Renal cortex interstitium (tissue), 11 donors: ENCODE measurements around the gene TKT. TPM values are rescaled to one million over a fixed set of nuclear protein-coding genes. Genes with fewer than 3 reads are reported as not detected.

ENCODE experiments used
- DNase-seq, 11 donors: peaks; one replicate each; pipeline ENCODE4 v3.0.0-alpha.2; 2013; ENCODE audit warnings: low read depth in 9 of 11, low spot score in 4 of 11; ENCODE audit errors: extremely low read depth in 1 of 11
- polyA plus RNA-seq, 3 donors: library from polyadenylated mRNA; unstranded; fragments of 120-200 nt; gene quantifications; one replicate each; pipeline ENCODE4 v1.2.1, GENCODE V29; 2013; ENCODE audit not compliant: insufficient read length in 3 of 3

The TKT gene
- polyA plus RNA-seq, 3 donors, result 94.9 to 131 (median 113) TPM

DNA sequence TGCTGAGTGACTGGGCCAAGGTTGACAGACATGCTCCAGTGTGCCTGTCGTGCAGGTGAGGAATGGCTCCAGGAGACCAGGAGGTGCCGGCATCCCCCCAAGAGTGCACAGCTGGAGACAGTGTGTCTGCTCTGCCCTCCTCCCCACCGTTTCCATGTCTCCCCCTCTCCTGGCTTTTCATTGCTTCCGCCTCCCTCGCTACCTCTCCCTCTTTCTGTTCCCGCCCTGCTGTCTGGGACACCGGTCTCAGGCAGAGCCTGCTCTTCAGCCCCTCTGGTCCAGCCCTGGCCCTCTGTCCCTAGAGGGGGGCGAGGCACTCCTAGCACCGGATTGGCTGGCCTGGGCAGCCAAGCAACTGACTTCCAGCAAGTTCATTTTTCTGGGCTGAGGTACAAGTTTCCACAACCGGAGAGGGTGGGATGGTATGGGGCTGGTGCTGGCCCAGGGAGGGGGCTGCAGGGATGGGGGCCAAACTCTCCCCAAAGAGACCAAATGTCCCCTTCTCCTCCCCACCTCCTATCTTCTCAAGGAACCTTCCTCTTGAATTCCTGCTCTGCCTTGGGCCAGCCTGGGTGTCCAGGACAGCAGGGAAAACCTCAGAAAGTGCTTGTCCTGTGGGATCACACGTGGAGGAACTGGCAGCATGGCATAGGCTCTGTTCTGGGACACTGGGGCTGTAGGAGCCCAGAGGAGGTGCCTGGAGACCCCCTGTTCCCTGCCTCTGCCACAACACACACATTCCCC is 62.2 kb downstream of the TKT start:
- DNase-seq, result peak in 3 of 11 donors; percentile 28 to 34 (median 33)

DNA sequence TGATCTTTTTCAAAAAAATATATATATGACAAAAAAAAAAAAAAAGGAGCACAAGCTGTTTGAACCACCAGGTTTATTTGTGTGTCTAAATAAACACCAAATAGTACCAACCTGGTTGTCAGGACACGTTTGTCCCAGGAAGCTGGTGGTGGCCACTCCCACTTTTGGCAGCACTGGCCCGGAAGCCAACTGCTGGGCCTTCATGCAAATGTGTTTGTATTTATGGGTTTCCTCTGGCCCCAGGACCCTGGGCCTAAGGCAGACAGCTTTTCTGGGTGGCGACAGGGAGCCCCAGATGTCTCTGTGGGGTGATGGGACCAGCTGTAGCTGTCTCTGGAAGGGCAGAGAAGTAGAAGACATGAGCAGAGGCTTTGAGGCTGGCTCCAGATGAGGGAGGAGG is 63.2 kb downstream of the TKT start:
- DNase-seq, result no peak

DNA sequence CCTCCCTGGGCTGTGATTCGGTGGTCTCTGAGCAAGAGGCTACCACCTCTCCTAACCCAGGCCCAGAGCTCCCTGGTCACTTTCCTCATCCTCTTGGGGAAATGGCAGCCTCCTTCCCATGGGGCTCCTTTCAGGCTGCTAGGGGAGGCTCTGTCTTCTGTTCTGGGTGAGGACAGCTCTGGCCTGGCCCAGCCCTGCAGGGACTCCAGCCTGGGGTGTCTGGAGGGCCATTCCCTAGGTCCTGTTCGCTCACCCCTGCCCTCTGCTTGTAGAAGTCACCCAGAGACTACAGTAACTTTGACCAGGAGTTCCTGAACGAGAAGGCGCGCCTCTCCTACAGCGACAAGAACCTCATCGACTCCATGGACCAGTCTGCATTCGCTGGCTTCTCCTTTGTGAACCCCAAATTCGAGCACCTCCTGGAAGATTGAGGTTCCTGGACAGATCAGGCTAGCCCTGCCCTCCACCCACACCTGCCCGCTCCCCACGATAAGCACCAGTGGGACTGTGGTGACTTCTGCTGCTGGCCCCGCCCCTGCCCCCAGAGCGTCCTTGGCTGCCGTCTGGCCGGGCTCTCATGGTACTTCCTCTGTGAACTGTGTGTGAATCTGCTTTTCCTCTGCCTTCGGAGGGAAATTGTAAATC is 63.9 kb downstream of the TKT start:
- DNase-seq, result no peak

DNA sequence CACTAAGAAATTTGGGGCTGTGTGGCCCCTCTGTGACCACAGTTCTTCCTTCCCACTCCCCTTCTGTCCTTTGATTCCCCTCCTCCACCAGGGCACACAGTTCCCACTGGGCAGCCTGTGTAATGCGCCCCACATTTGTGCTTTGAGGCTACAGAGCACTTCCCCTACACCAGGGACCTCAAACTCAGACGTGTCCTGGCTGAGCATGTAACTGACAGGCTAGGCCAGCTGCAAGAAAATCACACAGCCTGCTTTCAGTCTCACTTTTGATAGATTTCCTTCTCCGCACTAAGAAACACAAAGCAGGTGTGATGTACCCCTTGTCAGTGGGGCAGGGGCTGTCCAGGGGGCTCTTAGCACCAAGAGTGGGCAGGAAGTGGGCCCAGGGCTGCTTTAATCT is 65.2 kb downstream of the TKT start:
- no peak for DNase-seq

DNA sequence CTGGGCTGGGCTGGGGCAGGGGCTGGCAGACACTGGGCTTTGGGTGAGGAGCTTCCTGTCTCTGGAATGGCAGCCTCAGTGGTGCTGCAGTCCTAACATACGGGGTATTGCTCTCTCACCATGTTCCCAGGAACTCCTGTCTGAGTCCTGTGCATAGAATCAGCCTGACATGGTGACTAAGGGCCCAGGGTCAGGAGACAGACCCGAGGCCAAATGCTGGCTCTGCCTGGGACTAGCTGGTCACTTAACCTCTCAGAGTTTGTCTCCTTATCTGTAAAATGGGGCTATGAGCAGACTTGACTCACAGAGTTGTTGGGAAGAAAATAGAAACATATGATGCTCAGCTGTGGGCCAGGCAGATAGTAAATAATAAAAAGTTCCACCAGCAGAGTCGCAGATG is 66.5 kb downstream of the TKT start:
- no peak for DNase-seq

DNA sequence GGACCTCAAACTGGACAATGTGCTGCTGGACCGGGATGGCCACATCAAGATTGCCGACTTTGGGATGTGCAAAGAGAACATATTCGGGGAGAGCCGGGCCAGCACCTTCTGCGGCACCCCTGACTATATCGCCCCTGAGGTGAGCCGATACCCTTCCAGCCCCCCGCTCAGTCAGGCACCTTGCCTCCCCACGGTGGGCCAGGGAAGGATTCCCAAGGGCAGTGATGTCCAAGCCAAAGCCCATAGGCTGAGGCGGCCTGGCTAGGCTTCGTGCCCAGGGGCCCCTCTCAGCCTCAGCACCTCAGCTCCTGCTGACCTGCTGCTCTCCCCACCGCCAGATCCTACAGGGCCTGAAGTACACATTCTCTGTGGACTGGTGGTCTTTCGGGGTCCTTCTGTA is 67.1 kb downstream of the TKT start:
- DNase-seq, result no peak

DNA sequence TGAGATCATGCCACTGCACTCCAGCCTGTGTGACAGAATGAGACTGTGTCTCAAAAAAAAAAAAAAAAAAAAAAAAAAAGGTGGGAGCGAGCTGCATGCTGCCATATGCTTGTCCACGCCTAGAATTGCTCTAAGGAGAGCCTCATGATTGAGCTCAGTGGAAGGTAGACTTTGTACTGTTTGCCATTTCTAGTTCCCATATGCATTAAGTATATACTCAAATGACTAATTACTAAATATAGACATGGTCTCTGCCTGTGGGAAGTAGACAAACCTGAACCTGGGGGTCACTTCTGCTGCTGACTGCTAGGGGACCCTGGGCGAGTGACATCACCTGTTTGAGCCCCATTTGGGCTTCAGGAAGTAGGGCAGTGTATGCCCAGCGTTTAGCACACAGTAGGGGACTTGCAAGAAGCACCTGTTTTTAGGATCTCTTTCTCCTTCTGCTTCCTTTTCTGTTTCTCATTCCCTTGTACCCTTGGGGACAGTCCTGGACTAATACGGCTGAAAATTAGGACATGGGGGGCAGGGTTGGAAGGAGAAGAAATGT is 67.6 kb downstream of the TKT start:
- no peak for DNase-seq

DNA sequence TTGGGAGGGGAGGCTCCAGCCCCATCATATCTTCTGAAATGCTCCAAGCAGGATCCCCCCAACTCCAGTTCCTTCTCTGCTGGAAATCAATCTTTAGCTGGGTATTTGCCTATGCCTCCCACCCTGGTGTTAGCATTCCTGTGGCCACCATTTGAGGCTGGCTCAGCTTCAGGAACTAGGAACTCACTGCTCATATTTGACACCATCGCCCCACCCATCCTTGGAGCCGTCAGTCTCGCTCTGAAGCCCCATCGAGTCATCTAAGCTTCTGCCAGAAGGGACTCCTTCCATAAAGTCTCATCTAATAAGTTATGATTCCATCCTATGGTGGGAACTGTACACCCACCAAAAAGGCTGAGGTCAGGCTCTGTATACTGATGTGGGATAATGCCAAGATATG is 68.4 kb downstream of the TKT start:
- DNase-seq, result no peak

DNA sequence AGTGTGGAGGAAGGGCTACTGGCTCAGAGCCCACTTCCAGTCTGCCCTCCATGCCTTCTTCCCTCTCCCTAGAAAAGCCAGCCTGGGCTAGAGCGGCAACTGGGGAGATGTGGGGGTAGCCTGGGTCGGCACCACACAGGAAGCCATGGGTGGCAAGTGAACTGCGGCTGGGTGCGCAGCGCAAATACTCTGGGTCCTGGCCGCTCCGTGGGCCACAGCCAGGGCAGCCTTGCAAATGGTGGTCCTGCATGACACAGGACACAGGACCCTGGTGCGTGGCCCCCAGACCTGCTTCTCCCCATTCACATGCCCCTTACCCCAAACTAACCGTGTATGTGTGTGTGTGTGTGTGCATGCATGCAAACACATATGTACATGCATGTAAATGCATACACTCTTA is 69.1 kb downstream of the TKT start:
- DNase-seq, result no peak

DNA sequence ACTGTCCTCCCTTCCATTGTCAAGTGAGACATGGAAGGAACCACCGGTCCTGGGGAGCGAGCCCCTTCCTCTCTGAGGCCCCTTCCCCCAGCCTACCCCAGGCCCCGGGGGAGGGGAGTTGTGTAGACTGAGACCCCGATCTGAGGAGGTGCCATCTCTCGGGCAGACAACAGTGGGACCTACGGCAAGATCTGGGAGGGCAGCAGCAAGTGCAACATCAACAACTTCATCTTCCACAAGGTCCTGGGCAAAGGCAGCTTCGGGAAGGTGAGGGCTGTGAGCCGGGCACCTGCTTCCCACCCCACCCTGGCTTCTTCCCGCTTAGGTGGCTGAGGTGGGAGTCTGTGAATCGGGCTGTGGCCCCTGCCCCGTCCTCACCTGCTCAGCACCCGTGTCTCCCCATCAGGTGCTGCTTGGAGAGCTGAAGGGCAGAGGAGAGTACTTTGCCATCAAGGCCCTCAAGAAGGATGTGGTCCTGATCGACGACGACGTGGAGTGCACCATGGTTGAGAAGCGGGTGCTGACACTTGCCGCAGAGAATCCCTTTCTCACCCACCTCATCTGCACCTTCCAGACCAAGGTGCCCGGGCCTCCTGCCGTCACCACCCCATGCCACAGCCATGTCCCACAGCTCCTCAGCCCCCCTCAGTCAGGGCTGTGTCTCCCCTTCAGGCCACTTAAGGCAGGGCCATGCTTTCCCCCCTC is 69.9 kb downstream of the TKT start:
- DNase-seq, result no peak

DNA sequence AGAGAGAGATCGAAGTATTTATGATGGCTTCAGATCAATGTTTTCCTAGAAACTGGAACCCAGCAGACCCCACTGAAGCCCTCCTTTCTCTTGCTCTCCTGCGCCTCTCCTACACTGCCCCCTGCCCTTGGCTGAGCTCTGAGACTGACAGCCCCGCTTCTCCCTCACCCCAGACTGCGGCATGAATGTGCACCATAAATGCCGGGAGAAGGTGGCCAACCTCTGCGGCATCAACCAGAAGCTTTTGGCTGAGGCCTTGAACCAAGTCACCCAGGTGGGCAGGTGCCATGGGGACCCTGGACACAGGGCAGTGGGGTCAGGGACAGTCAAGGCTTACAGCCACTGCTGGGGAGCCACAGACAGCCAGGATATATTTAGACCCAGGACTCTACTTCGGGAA is 71.1 kb downstream of the TKT start:
- DNase-seq, result no peak

DNA sequence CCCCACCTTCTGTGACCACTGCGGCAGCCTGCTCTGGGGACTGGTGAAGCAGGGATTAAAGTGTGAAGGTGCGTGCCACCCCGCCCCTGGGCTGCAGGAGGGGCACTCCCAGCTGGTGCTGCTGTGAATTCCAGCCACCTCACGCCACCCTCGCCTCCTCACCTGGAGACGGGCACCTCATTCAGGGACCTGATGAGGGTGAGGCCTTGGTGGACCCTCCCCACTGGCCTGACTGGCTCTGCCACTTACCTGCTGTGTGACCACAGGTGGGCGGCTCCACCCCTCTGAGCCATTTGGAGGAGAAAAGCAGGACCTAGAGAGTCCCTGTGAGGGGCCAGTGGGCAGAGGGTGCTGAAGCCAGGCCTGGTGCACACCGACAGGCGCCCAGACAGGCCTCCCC is 72.3 kb downstream of the TKT start:
- no peak for DNase-seq

DNA sequence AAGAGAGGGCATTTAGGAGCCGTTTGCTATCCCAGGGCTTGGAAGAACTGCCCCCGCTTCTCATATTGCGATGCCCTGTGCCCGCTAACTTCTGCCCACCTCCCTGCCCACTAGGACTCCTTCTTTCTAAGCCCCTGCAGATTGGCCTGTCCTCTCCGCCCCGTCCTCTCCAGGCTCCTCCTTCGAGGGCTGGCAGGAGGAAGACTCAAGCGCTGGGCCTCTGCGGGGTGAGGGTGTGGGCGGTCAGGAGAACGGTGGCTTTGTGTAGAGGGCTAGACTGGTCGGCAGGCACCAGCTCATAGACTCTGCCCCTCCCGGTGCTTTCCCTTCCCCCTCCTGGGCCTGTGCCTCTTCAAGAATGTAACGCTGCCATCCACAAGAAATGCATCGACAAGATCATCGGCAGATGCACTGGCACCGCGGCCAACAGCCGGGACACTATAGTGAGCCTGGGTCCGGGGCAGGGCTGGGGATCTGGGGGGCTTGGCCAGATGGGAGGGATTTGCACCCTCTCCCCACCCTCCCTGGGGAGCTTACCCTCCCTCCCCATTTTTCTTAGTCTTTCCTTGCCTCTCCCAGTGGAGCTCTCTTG is 73.0 kb downstream of the TKT start:
- no peak for DNase-seq

DNA sequence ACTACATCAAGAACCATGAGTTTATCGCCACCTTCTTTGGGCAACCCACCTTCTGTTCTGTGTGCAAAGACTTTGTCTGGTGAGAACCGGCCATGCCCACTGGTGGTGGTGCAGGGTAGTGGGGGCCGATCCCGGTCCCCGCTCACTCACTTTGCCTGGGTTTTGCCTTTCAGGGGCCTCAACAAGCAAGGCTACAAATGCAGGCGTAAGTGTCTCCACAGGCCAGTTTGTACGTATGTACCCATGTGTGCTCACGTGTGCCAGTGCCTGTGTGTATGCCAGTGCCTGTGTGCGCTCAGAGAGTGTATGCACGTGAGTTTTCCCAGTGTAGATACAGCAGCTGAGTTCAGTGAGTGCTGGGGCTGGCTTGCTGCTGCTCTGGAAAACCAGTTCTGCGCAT is 74.3 kb downstream of the TKT start:
- no peak for DNase-seq

DNA sequence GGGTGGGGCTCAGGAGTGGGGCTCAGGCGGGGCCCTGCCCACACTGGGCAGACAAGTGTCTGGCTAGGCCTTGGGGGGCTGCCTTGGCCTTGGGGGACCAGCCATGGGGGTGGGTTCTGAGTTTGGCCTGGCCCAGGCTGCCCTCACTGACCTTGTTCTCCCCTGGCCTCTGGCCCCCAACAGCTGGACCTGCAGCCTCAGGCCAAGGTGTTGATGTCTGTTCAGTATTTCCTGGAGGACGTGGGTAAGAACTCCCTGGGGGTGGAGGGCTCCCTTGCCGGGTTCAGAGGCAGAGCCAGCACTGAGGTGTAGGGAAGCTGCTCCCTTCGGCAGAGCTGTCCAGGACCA is 74.8 kb downstream of the TKT start:
- no peak for DNase-seq

DNA sequence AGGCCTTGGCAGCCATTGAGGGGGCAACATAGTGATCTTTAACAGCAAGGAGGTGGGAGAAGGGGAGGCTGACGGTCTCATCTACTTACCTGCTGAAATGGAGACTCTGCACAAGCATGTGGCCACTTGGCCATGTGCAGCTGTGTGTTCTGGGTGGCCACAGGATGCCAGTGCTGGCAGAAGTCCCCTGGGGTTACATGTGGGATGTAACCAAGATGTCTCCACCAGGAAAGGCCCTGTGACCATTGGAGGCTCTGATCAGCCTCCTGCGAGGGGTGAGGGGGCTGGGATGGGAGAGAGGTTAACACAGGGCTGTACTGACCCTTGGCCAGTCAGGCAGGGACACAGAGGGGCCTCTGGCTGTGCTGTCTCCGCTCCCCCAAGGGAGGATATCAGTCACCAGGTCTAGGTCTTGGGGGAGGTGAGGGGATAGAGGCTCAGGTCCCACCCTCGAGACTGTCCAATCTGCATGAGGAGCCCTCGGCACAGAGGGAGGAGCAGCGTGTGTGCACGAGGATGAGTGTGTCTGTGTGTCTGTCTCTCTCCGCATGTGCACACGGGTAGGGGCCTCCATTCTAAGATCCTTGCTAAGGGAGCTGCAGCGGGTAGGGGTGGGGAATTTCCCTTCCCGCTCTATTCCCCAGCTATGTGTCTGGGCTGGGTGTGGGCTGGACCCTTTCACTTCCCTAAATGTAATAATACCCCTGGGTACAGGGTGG is 75.4 kb downstream of the TKT start:
- DNase-seq, result no peak

DNA sequence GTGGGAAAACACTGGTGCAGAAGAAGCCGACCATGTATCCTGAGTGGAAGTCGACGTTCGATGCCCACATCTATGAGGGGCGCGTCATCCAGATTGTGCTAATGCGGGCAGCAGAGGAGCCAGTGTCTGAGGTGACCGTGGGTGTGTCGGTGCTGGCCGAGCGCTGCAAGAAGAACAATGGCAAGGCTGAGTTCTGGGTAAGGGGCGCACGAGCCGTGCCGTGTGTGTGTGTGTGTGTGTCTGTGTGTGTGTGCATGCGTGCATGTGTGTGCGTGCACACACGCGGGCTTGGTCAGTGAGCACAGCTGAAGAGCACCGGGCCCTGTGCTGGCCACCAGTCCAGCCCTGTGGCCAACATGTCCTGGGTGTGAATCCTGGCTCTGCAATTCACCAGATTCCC is 76.2 kb downstream of the TKT start:
- DNase-seq, result no peak

DNA sequence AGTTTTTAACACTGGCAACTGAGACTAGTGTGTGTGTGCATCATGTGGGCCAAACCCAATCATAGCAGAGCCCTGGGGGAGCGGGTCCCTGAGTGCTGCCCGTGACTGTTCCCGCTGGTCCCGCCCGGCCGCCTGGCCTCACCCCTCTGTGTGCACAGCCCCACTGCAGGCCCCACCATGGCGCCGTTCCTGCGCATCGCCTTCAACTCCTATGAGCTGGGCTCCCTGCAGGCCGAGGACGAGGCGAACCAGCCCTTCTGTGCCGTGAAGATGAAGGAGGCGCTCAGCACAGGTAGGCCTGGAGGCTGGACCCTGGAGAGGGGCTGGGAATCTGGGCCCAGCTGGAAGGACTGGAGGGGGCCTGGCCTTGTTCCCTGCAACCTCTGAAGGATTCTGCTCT is 77.6 kb downstream of the TKT start:
- no peak for DNase-seq
